HG03460 (cell line): ENCODE results near the gene NTN3.
"Not testable (repeated sequence)": the region's sequence is repeated elsewhere in the genome, so short reads cannot be mapped to it uniquely, and the experiment has no call there.

ENCODE experiments used
- ATAC-seq: cut with Tn5 transposase; IDR thresholded peaks from one replicate; pipeline ENCODE4 v1.9.1; 2021; ENCODE audit not compliant: unreplicated experiment

NTN3 gene

DNA sequence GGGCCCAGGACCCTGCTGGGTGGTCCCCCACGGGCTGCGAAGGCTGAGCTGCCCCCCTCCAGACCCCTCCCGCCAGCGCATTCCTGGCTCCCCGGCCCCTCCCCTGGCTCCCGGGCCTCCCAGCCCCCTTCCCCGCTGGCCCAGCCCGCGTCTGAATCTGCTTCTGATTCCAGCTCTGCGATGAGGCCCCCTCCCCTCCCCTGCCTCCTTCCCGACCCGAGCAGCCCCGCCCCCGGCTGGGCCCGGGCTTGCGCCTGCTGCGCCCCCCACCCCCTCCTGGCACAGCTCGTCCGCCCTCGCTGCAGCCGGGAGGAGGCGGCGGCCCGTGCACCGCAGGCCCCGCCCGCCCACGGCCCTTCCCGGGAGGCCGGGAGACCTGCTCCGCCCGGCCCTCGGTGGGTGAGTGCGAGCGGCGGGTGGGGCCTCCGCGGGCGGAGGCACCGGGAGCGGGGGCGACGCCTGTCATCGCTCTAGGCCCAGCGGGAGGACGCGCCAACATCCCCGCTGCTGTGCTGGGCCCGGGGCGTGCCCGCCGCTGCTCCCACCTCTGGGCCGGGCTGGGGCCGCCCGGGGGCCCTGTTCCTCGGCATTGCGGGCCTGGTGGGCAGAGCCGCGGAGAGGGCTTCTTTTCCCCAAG is at the start of gene NTN3:
NTN3 (plus strand) TSS at position 282 of the 637 bp plus-strand sequence. CDS start 405 bp downstream, outside the sequence.
- no peak for ATAC-seq

DNA sequence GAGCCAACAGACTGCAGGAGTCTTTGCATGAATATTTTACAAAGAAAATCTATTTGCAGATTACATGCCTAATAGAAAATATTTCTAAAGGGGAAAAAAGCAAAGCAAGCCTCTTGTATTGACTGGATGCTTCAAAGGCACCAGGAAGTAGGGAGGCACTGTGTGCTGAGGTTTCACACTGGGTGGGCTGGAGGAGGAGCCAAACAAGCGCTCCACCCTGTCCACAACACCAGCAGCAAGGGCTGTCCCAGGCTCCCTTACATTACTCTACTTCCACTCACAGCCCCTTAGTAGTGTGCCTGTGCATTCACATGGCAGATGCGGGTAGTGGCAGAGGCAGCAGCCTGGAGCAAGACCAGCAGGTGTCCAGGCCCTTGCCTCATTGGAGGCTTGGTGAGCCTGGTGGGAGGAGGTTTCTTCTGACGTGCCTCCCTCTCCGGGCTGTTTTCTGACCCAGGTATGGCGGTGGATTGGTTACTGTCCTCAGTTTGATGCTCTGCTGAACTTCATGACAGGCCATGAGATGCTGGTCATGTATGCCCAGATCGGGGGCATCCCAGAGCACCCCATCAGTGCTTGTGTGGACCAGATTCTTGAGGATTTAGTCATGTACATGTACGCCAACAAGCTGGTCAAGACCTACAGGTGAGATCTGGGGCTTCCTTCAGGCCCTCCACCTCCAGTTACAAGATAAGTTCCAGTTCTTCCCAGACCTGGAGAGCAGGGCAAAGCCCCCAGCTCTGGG is 48.8 kb upstream of the NTN3 start:
- no peak for ATAC-seq

DNA sequence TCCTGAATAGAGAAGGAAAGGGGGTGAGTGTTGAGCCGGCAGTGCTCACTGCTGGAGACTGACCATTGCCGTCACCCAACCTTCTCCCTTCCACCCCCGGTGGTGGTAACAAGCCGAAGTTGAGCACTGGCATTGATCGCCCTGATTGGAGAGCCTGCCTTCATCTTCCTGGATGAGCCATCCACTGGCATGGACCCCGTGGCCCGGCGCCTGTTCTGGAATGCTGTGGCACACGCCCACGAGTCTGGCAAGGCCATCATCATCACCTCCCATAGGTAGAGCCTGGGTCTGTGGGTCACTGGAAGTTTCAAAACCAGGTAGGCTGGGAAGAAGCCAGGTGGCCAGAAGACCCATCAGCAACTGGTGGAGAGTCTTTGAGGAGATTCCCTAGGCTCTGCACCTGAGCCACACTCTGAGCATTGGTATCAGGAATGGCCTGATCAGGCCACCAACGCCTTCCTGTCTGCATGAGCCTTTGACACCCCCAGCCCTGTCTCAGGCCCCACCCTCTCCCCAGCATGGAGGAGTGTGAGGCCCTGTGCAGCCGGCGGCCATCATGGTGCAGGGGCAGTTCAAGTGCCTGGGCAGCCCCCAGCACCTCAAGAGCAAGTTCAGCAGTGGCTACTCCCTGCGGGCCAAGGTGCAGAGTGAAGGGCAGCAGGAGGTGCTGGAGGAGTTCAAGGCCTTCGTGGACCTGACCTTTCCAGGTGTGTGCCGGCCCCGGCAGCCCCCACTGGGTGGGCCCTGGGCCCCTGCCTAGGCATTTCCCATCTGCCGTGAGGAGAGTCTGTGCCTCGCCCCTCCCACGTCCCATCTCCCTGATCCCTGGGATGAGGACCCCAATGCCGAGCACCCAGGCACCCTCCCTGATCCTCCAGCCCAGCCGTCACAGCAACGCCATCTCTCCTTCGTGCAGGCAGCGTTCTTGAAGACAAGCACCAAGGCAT is 46.8 kb upstream of the NTN3 start:
- no peak for ATAC-seq

DNA sequence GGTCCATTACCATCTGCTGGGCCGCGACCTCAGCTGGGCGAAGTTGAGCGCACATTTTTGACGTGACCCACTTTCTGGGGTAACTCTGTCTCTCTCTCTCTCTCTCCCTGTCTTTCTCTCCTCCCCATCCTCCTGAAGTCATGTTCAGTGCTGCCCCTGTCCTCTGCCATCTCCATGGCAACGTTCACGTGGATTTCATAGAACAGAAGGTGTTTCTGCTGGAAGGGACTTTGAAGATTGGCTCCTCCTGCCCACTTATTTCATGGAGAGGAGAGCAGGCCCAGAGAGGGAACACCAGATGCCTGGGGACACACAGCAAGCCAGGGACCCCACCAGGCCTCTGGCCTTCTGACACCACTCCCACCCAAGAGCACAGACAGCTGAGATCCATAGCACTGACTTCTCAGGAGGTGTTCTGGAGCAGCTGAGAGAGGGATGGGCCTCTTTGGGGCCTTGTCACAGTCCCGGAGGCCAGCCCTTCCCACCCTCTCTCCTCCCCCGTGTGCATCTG is 46.0 kb upstream of the NTN3 start:
- no peak for ATAC-seq

DNA sequence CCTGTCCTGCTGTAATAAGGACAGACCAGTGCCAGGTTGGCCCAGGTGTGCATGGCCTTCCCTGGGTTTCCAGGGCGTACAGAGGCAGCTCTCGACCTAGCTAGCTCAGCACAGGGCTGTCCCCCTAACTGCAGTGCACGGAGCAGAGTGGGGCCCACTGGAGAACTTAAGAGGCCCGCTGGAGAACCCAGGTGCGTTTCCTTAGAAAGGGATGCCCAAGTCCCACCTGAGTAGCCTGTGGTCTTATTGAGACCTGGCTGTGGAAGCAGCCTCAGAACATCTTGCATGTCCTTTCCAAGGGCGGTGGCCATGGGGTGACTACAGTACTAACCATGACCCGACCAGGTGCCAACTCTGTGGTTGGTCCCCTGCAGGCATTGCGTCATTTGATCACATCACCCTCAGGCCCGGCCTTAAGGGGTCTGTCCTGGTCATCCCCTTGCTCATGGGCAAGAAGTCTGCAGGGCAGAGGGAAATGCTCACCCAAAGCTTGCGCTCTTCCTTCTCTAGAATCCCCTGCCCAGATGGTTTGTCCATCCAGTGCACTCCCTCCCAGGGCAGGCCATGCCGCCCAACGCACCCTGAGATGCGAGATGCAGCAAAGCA is 45.2 kb upstream of the NTN3 start:
- ATAC-seq = no peak

DNA sequence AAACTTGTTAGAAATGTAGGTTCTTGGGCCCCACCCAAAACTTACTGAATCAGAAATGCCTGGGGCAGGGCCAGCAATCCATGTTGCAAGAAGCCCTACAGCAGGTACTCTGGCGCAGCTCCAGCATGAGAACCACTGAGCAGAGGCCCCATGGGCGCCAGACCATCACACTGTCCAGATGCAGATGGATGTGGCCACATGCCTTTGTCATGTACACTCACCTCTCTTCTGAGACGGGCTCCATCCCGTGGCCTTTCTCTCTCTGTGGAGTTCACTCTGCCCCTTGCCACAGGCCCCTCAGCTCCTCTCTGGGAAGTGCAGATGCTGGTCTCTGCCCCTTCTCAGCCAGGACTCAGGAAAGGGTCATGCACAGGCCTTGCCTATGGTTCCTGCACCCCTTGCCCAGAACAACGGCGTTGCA is 44.1 kb upstream of the NTN3 start:
- ATAC-seq = no peak

DNA sequence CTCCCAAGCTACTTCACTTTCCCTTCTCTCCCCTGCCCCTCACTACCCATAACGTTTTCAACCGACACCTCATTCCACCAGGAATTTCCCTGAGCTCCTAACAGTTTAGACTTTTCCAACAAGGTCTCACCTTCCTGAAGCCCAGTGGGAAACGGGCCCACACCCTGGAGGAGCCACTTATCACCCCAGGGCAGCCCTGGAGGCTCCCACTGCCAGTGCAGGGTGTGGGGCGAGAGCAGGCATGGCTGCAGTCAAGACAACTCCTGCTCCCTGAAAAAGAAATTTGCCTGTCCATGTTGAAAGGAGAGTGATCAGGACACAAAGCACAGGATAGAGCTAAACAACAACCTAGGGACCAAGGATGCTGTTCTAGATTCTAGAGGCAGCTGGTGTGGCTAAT is 43.6 kb upstream of the NTN3 start:
- ATAC-seq = no peak

DNA sequence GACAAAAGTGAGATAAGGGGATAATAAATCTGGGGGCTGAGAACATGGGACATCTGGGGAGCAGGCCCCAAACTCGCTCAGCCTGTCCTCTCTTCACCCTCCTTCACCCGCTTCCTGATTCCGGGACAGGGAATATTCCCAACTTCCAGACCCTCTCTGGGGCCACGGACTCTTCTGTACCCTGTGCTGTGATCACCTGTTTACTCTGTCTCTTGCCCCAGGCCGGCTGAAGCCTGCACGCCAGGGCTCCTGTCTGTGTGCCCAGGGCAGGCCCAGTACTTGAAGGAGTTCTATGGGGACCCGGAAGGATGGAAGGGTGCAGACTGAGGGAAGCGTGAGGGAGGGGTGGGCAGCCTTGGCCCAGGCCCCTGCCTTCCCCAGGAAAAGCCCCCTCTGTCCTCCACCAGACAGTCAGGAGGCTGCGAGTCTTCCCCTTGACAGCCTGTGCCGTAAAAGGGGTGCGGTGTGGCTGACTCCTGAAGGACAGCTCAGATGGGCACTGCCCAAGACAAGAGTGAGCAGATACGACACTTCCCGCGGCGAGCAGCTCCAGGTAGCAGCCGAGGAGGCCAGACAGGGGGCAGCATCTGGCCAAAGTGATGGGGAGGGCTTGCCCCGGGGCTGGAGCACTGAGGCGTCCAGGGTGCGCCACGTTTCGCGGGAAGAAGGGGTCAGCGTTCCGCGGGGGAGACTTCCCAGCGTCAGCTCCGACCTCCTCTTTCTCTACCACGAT is 42.9 kb upstream of the NTN3 start:
- ATAC-seq = peak; percentile 24

DNA sequence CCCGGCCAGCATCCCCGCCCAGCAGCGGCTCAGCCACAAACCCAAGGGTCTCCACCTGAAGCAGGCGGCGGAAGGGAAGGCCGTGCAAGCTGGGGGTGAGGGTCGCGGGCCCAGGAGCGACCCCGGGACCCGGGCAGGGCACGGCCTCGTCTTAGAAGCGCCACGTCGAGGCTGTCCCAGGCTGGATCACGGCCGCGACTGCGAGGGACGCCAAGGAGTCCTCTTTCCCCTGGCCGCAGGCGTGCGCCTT is 42.4 kb upstream of the NTN3 start:
- no peak for ATAC-seq

DNA sequence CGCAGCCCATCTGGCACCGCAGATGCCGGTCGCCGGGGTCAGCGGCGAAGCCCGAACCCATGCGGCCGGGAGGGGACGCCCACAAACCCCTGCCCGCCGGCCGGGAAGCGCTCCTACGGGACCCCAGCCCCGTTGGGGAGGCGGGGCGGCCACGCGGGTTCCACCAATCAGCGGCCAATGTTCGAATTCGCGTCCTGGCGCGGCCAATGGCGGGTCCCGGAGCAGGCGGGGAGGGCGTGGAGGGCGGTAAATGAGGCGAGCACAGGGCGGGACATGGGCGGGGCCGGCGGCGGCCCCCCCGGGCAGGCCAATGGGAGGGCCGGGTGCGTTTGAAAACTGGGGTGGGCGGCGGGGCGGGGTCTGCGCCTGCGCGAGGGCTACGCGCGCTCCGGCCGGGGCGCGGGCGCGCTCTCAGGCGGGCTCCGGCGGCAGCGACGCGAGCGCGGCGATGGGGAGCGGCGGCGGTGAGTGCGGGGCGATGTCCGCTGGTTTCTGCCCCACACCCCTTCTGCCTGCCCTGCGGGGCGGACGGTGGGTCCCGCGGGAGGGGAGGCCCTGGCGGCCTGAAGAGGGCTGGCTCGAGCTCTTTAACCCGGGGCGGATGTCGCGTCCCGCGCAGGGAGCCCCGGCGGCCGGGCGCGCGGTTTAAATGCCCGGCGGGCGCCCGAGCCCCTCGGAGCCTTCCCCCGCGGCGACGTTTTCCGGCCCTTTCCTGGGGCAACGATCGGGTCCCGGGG is 41.9 kb upstream of the NTN3 start, which contains the start of gene CCNF:
CCNF (plus strand) TSS at position 414 of the 737 bp plus-strand sequence; CDS start at position 449, 35 bp downstream.
- peak; percentile 81 for ATAC-seq

DNA sequence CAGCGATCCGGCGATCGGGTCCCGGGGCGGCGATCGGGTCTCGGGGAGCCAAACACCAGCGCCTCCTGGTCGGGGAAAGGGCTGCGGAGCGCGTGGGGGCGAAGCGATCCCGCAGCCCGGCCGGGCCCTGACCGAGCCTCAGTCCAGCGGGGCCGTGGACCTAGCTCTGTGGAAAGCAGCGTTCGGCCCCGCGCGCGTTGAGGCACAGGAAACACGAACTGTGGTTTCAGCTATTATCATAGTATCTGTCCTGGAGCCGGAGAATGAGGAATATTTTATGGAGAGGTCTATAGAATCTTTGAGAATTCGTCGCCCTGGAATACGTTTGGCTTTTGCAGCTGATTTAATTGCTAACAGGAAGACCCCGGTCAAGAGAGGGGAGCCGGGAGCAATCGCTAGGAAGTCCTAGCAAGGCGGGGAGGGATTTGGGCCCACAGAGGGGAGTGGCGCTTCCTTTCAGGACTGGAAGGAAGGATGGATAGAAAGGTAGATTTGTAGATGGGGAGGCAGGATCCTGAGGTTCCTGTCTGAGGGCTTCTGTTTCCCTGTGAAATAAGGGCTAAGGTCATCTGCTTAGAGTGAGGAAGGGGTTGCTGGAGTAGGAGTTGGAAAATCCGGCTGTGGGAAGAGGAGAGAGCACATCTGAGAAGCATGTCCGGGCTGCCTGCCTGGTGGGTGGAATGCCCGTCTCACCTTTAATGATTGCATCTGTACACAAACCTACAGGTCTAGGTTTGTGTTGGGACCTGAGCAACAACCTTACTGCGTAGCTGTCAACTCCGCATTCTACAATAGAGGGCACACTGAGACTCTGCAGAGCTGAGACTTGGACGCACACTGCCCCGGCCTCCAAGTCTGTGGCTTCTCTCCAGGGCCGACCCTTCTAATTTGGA is 41.1 kb upstream of the NTN3 start:
- ATAC-seq = no peak

DNA sequence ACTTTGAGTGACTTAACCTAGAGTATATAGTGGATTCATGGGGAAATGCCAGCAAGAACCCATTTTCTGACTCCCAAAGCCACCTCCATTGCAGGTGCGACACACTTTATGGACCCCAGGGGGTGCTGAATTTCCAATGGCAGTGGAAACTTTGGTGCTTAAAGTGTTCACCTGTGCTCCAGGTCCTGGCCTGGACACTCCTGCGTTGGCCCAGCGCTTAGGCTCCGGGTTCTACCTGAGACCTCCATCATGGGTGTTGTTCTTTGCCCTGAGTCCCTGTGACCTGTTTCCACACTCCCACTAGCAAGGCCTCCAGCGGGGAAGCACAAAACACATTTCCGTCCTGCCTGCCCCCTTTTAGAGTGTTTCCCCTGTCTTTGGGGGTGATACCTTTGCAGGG is 38.8 kb upstream of the NTN3 start:
- no peak for ATAC-seq

DNA sequence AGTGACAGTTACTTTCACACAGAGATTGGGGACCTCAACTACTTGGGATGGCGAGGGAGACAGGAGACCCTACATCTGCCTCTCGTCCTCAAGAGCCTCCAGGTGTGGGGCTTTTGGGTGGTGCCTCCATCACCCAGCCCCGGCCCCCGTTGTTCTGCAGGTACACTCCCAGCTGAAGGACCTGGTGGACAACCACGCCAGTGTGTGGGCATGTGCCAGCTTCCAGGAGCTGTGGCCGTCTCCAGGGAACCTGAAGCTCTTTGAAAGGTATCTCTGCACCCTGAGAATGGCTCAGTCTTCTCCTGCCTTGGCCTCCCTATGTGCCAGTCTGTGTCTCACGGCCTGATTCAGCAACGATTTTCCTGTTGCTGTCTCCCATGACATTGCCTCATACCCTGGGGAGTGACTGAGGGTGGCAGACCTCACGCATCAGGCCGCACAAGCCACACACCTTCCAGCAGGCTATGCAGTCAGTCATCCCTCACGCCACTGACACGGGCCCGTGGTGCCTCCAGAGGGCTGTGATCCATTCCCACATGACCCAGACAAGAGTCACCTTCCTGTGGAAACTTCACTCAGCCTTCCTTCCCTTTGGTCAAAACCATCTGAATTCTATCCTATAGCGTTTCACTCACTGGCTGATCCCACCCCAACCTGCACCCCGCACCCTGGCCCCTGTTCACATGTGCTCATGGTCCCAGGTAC is 38.1 kb upstream of the NTN3 start:
- no peak for ATAC-seq

DNA sequence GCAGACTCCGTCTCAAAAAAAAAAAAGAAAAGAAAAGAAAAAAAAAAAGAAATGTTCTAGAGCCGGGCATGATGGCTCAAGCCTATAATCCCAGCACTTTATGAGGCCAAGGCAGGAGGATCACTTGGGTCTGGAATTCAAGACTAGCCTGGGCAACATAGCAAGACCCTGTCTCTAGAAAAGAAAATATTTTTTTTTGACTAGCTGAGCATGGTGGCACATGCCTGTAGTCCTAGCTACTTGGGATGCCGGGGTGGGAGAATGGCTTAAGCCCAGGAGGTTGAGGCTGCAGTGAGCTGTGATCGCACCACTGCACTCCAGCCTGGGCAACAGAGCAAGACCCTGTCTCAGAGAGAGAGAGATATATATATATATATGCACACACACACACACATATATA is 35.9 kb upstream of the NTN3 start:
- not testable (repeated sequence) for ATAC-seq

DNA sequence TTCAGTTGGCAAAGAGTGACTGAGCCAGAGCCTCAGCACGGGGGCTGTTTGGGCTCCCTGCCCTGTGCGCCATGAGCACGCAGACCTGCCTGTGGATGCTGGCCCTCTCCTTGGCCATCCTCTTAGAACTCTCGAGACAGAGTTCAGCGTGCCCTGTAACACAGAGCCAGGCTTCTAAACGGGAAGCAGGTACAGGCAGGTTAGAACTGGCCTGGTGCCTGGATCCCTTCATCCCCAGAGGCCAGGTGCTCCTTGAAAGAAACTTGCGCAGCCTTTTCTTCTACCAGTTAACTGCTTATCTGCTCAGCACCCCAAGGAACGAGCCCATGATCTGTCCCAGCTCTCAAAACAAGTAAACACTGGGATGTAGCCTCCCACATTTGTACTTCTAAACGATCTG is 35.0 kb upstream of the NTN3 start:
- no peak for ATAC-seq

DNA sequence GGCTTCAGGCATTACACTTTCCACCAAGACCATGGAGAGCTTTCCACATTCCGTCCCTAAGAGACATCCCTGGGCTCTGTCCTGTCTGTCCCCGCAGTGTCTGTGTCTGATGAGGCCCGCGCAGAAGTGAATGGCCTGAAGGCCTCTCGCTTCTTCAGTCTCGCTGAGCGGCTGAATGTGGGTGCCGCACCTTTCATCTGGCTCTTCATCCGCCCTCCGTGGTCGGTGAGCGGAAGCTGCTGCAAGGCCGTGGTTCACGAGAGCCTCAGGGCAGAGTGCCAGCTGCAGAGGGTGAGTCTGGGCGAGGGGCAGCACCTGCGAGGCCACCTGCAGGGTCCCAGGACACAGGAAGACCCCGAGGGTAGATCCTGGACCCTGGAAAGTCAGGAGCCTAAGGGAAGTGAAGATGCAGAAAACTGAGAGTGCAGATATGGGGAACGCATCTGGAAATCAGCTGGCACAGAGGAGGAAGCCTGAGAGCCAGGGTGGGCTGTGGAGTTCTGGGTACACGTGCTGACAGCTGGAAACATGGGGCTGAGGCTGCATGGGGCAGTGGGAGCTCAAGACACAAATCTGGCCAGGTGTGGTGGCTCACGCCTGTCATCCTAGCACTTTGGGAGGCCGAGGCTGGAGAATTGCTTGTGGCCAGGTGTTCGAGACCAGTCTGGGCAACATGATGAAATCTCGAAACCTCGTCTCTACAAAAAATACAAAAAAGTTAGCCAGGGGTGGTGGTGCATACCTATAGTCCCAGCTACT is 33.9 kb upstream of the NTN3 start:
- no peak for ATAC-seq

DNA sequence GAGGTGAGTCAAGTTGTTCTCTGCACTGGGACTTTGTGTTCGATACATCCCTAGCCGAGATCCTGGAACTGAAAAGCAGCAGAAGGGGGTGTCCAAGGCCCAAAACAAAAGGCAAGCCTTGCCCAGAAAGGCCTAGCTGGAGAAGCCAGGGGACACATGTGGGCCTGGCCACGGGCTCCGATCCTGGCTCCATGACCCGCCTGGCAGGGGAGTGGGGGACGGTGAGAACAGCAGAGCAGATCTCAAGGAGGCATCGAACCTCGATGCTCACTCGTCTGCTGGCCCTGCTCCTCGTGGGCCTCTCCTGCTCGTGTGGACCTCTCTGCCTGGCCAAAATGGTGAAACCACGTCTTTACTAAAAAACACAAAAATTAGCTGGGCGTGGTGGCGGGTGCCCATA is 33.0 kb upstream of the NTN3 start:
- no peak for ATAC-seq
